MCF 10A (cell line): ENCODE measurements around the gene PEF1. TPM values are rescaled to one million over a fixed set of nuclear protein-coding genes. Genes with fewer than 3 reads are reported as not detected.

ENCODE experiments used
- BruUV-seq: library from RNA; stranded (reverse); fragments of 400-500 nt; replicated peaks from 2 replicates; lab custom pipeline; 2021; lab: Mats Ljungman, UMichigan
- CTCF ChIA-PET: fragments of 300-600 bp; sonication (Branson Sonifier 250); formaldehyde crosslinking; extraction: SDS; loops from one replicate; lab custom pipeline; 2021; ENCODE audit warnings: antibody characterized with exemption, inconsistent platforms; lab: Yijun Ruan, JAX
- POLR2A ChIA-PET: fragments of 300-600, 350-650 bp; sonication (Branson Sonifier 250); formaldehyde crosslinking; extraction: SDS; loops from one replicate; lab custom pipeline; 2020; ENCODE audit warnings: antibody characterized with exemption, inconsistent platforms; lab: Yijun Ruan, JAX
- DNase-seq: peaks from one replicate; pipeline ENCODE4 v3.0.0-alpha.2; 2018; ENCODE audit not compliant: unreplicated experiment
- H3K27ac Mint-ChIP-seq: one replicate; pipeline ENCODE4 v1.8.0; 2022; ENCODE audit warnings: mild to moderate bottlenecking, low read depth, mixed read lengths; ENCODE audit not compliant: unreplicated experiment
- H3K27me3 Mint-ChIP-seq: one replicate; pipeline ENCODE4 v1.8.0; 2022; ENCODE audit warnings: mixed read lengths; ENCODE audit not compliant: insufficient read depth, unreplicated experiment
- H3K36me3 Mint-ChIP-seq: one replicate; pipeline ENCODE4 v1.8.0; 2022; ENCODE audit warnings: mild to moderate bottlenecking, moderate library complexity, mixed read lengths; ENCODE audit not compliant: insufficient read depth, unreplicated experiment
- H3K4me1 Mint-ChIP-seq: one replicate; pipeline ENCODE4 v1.8.0; 2022; ENCODE audit warnings: mixed read lengths; ENCODE audit not compliant: insufficient read depth, unreplicated experiment
- H3K4me3 Mint-ChIP-seq: one replicate; pipeline ENCODE4 v1.8.0; 2022; ENCODE audit warnings: mild to moderate bottlenecking, moderate library complexity, mixed read lengths; ENCODE audit not compliant: unreplicated experiment
- H3K9me3 Mint-ChIP-seq: one replicate; pipeline ENCODE4 v1.8.0; 2022; ENCODE audit warnings: mixed read lengths; ENCODE audit not compliant: unreplicated experiment
- intact Hi-C: fragments of 100-400 bp; cut with micrococcal nuclease; formaldehyde crosslinking; loops from 2 replicates; pipeline ENCODE4 v1.14.1; 2022
- total RNA-seq: library from RNA; stranded (reverse); gene quantifications from 2 replicates; pipeline ENCODE4 v1.2.3, GENCODE V29; 2022
- TF ChIP-seq, protein P1 (sequence below): fragments of 200-600 bp; IDR thresholded peaks from one replicate; pipeline ENCODE4 v1.8.0; 2022; ENCODE audit warnings: antibody characterized with exemption, mild to moderate bottlenecking; ENCODE audit not compliant: unreplicated experiment

Gene PEF1
- total RNA-seq, 1 experiment from 2014 or later = 61.1 TPM

DNA sequence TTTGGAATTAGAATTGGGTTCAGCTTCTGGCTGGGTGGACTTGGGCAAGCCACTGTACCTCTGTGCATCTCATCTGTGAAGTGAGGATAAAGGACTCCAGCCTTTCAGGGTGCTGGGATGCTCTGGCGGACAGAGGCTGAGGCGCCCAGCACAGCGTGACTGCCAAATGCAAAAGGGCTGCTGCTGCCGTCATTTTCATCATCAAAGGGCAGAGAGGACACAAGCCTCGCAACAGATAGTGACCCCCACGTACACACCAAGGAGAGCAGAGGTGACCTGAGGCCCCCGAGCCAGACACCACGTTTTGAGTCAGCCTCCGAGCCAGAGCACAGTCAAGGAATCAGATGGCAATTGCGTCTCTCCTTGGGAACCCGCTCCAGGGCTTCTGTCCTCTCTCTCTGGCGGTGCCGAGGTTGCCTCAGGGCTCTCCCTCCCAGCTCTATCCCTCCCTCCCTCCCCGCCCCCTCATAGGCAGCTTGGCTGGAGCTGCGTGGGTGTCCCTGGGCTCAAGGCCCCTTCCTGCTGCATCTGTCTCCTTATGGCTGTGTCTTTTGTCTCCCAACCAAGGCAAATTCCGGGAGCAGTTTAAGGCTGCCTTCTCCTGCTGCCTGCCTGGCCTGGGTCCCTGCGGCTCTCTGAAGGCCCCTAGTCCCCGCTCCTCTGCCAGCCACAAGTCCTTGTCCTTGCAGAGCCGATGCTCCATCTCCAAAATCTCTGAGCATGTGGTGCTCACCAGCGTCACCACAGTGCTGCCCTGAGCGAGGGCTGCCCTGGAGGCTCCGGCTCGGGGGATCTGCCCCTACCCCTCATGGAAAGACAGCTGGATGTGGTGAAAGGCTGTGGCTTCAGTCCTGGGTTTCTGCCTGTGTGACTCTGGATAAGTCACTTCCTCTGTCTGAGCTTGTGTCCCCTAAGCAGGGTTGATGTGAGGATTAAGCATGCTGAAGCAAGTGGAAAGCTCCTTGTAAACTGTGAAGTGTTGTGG, 18.2 kb downstream of the PEF1 start:
- BruUV-seq = no TSS peak
- Mint-ChIP-seq H3K36me3 (peaks cover 23% of the 10 kb centered on the region), H3K9me3 (no peaks in the 10 kb centered on the region), H3K27me3 (no peaks in the 10 kb centered on the region), H3K27ac (peak overlapping the region; percentile 89), H3K4me1 (peaks cover 23% of the 10 kb centered on the region), H3K4me3 (no peak overlapping the region)
- DNase-seq = no peak
- TF ChIP-seq, protein P1, sequence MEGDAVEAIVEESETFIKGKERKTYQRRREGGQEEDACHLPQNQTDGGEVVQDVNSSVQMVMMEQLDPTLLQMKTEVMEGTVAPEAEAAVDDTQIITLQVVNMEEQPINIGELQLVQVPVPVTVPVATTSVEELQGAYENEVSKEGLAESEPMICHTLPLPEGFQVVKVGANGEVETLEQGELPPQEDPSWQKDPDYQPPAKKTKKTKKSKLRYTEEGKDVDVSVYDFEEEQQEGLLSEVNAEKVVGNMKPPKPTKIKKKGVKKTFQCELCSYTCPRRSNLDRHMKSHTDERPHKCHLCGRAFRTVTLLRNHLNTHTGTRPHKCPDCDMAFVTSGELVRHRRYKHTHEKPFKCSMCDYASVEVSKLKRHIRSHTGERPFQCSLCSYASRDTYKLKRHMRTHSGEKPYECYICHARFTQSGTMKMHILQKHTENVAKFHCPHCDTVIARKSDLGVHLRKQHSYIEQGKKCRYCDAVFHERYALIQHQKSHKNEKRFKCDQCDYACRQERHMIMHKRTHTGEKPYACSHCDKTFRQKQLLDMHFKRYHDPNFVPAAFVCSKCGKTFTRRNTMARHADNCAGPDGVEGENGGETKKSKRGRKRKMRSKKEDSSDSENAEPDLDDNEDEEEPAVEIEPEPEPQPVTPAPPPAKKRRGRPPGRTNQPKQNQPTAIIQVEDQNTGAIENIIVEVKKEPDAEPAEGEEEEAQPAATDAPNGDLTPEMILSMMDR = no peak
- CTCF ChIA-PET = interaction anchor here (0.6 to 1.1 kb wide), 3 partner anchors 8 to 134 kb away, joined by 3 to 5 read pairs (median 5); no protein-coding TSS in a partner anchor
- intact Hi-C loops = no loop called here
- POLR2A ChIA-PET = interaction anchor here (0.8 to 11.4 kb wide), 7 partner anchors 13 to 95 kb away, joined by 3 to 207 read pairs (median 3); partner anchors contain the start of gene PEF1

DNA sequence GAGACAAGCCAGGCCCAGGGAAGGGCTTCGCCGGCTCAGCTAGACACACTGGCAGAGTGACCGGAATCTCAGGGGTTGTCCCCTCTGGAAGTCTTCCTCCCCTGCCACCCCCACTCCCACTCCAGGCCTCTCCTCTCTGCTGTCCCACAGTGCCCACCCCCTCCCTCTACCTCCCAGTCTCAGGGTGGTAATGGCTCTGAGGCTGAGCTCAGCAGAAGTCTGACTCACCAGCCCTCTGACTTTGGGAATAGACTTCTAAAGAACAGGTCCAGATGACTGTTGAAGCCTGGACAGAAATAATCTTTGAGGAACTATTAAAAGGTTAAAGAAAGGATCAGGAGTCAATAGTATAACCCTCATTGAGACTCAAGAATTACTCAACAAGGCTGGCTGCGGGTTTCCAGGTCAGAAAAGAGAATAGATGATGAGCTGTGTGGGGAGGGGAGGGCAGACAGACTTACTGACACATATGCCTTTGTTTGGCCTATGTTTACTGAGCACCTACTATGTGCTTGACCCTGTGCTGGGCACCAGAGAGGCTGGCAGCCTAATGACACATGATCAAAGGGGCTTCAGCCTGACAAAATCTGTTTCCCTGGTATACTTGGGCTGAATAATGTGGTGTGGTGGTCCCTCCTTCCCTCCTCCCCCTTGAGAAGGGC, 19.0 kb downstream of the PEF1 start:
- intact Hi-C loops = no loop called here
- DNase-seq = no peak
- no peak overlapping the region for H3K27ac Mint-ChIP-seq
- no peaks in the 10 kb centered on the region for H3K9me3 Mint-ChIP-seq
- H3K36me3 Mint-ChIP-seq = peaks cover 15% of the 10 kb centered on the region
- ChIA-PET CTCF (interaction anchor here (0.6 to 1.5 kb wide), 3 partner anchors 27 to 126 kb away, joined by 3 to 4 read pairs (median 4); no protein-coding TSS in a partner anchor), POLR2A (interaction anchor here (1.0 to 11.4 kb wide), 5 partner anchors 14 to 130 kb away, joined by 3 to 207 read pairs (median 4); partner anchors contain the start of gene PEF1)
- BruUV-seq = no TSS peak
- H3K4me1 Mint-ChIP-seq = peaks cover 23% of the 10 kb centered on the region
- TF ChIP-seq, protein P1 = no peak
- H3K27me3 Mint-ChIP-seq = no peaks in the 10 kb centered on the region
- no peak overlapping the region for H3K4me3 Mint-ChIP-seq

DNA sequence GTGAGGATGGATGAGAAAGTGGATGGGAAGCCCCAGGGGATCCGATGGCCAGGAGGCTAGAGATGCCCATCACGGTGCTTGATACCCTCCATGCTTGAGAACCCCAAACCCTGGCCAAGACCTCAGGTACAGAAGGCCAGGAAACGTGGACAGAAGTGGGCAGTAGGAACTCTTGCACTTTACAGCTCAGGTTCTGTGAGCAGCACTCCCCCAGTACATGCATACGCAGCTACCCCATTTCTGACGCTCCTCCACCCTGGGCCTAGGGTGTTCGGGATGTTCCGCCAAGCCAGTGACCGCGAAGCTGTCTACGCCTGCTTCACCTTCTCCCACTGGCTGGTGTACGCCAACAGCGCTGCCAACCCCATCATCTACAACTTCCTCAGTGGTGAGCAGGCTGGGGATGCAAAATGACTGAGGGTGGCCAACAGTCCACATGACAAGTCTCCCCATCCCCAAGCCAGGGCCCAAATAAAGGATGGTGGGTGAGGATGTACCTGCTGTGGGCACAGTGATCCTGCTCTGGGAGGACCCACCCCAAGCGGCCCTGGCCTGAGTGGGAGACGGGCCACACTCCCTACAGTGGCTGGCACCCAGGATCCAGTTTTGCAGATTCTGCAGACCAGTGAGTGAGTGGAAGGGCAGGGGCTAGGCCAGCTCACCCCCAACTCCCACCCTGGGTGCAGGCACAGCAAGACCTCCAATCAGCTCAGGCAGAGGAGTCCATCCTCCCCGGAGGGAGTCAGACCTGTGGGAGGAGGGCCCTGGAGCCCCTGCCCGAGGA, 19.8 kb downstream of the PEF1 start:
- CTCF ChIA-PET = interaction anchor here (0.7 to 1.5 kb wide), 2 partner anchors 76 to 126 kb away, joined by 3 to 4 read pairs; no protein-coding TSS in a partner anchor
- POLR2A ChIA-PET = interaction anchor here (0.5 to 11.4 kb wide), 4 partner anchors 8 to 130 kb away, joined by 3 to 207 read pairs (median 4); partner anchors contain the start of gene PEF1

More for the DNA sequence above, 19.8 kb downstream of the PEF1 start:
- Mint-ChIP-seq H3K27ac (no peak overlapping the region), H3K36me3 (peaks cover 7% of the 10 kb centered on the region), H3K4me3 (no peak overlapping the region), H3K4me1 (peaks cover 23% of the 10 kb centered on the region), H3K27me3 (no peaks in the 10 kb centered on the region), H3K9me3 (no peaks in the 10 kb centered on the region)
- no TSS peak for BruUV-seq
- intact Hi-C loops = no loop called here
- no peak for DNase-seq
- TF ChIP-seq, protein P1 = no peak
